Measurements from ENCODE around the gene CEPT1.

DNA sequence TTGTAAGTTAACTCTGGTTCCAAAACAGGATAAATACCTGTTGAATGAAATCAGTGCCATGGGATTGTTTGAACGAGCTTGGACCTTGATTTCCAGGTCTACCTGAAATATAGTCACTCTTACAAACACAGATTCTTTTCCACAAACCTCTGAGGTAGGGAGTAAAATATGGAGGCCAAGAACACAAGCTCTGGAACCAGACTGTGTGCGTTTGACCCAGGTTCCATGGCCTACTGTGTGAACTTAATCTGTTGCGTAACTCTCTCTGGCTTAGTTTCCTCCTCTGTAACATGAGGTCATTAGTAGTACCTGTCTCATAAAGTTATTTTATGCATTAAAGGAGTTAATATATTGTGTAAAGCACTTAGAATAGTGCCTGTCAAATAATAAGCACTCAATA, 35.3 kb downstream of the CEPT1 start:
- TF ChIP-seq, protein P1, sequence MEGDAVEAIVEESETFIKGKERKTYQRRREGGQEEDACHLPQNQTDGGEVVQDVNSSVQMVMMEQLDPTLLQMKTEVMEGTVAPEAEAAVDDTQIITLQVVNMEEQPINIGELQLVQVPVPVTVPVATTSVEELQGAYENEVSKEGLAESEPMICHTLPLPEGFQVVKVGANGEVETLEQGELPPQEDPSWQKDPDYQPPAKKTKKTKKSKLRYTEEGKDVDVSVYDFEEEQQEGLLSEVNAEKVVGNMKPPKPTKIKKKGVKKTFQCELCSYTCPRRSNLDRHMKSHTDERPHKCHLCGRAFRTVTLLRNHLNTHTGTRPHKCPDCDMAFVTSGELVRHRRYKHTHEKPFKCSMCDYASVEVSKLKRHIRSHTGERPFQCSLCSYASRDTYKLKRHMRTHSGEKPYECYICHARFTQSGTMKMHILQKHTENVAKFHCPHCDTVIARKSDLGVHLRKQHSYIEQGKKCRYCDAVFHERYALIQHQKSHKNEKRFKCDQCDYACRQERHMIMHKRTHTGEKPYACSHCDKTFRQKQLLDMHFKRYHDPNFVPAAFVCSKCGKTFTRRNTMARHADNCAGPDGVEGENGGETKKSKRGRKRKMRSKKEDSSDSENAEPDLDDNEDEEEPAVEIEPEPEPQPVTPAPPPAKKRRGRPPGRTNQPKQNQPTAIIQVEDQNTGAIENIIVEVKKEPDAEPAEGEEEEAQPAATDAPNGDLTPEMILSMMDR (IDR thresholded peaks at IDR 0.05): no peak
- TF ChIP-seq NR3C1 (CRISPR knock-in tag; conservative IDR thresholded peaks at IDR 0.05; ENCODE audit: low read depth) (no peak), FOXK1 (CRISPR knock-in tag; IDR thresholded peaks at IDR 0.05) (no peak), JUN (CRISPR knock-in tag; IDR thresholded peaks at IDR 0.05) (no peak), TEAD4 (CRISPR knock-in tag; IDR thresholded peaks at IDR 0.05) (no peak), ESRRA (CRISPR knock-in tag; IDR thresholded peaks at IDR 0.05; ENCODE audit: borderline replicate concordance) (no peak), ZNF416 (CRISPR knock-in tag; IDR thresholded peaks at IDR 0.05) (no peak), SP1 (CRISPR knock-in tag; conservative IDR thresholded peaks at IDR 0.05) (no peak)
- TF ChIP-seq, protein P2, sequence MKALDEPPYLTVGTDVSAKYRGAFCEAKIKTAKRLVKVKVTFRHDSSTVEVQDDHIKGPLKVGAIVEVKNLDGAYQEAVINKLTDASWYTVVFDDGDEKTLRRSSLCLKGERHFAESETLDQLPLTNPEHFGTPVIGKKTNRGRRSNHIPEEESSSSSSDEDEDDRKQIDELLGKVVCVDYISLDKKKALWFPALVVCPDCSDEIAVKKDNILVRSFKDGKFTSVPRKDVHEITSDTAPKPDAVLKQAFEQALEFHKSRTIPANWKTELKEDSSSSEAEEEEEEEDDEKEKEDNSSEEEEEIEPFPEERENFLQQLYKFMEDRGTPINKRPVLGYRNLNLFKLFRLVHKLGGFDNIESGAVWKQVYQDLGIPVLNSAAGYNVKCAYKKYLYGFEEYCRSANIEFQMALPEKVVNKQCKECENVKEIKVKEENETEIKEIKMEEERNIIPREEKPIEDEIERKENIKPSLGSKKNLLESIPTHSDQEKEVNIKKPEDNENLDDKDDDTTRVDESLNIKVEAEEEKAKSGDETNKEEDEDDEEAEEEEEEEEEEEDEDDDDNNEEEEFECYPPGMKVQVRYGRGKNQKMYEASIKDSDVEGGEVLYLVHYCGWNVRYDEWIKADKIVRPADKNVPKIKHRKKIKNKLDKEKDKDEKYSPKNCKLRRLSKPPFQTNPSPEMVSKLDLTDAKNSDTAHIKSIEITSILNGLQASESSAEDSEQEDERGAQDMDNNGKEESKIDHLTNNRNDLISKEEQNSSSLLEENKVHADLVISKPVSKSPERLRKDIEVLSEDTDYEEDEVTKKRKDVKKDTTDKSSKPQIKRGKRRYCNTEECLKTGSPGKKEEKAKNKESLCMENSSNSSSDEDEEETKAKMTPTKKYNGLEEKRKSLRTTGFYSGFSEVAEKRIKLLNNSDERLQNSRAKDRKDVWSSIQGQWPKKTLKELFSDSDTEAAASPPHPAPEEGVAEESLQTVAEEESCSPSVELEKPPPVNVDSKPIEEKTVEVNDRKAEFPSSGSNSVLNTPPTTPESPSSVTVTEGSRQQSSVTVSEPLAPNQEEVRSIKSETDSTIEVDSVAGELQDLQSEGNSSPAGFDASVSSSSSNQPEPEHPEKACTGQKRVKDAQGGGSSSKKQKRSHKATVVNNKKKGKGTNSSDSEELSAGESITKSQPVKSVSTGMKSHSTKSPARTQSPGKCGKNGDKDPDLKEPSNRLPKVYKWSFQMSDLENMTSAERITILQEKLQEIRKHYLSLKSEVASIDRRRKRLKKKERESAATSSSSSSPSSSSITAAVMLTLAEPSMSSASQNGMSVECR (CRISPR knock-in tag; IDR thresholded peaks at IDR 0.05; ENCODE audit: borderline replicate concordance): no peak
- TF ChIP-seq, protein P3, sequence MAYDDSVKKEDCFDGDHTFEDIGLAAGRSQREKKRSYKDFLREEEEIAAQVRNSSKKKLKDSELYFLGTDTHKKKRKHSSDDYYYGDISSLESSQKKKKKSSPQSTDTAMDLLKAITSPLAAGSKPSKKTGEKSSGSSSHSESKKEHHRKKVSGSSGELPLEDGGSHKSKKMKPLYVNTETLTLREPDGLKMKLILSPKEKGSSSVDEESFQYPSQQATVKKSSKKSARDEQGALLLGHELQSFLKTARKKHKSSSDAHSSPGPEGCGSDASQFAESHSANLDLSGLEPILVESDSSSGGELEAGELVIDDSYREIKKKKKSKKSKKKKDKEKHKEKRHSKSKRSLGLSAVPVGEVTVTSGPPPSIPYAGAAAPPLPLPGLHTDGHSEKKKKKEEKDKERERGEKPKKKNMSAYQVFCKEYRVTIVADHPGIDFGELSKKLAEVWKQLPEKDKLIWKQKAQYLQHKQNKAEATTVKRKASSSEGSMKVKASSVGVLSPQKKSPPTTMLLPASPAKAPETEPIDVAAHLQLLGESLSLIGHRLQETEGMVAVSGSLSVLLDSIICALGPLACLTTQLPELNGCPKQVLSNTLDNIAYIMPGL (CRISPR knock-in tag; IDR thresholded peaks at IDR 0.05): no peak
- TF ChIP-seq, protein P4, sequence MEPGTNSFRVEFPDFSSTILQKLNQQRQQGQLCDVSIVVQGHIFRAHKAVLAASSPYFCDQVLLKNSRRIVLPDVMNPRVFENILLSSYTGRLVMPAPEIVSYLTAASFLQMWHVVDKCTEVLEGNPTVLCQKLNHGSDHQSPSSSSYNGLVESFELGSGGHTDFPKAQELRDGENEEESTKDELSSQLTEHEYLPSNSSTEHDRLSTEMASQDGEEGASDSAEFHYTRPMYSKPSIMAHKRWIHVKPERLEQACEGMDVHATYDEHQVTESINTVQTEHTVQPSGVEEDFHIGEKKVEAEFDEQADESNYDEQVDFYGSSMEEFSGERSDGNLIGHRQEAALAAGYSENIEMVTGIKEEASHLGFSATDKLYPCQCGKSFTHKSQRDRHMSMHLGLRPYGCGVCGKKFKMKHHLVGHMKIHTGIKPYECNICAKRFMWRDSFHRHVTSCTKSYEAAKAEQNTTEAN (CRISPR knock-in tag; IDR thresholded peaks at IDR 0.05): no peak
